Neural cell (in vitro differentiated cells): ENCODE data around the gene HNRNPUL1.

Source experiments
- CTCF ChIP-seq: fragments of 450-650 bp; IDR thresholded peaks from 2 replicates; pipeline ENCODE4 v1.5.1; 2014; ENCODE audit warnings: antibody characterized with exemption, mild to moderate bottlenecking, moderate library complexity; ENCODE audit not compliant: poor library complexity, severe bottlenecking
- EP300 ChIP-seq: fragments of 450-650 bp; conservative IDR thresholded peaks from 2 replicates; pipeline ENCODE4 v1.6.1; 2014; ENCODE audit warnings: antibody characterized with exemption, mild to moderate bottlenecking, moderate library complexity; ENCODE audit not compliant: poor library complexity, severe bottlenecking
- EZH2 ChIP-seq: fragments of 200-600, 300-800 bp; shearing (Covaris generic), sonication (generic); IDR thresholded peaks from 2 replicates; pipeline ENCODE4 v1.6.1; 2014; ENCODE audit warnings: antibody characterized with exemption, low read length, borderline replicate concordance, mild to moderate bottlenecking; ENCODE audit not compliant: insufficient read depth, poor library complexity, severe bottlenecking
- POLR2AphosphoS5 ChIP-seq: IDR thresholded peaks from 2 replicates; pipeline ENCODE4 v1.6.1; 2012
- RAD21 ChIP-seq: fragments of 450-650 bp; conservative IDR thresholded peaks from 2 replicates; pipeline ENCODE4 v1.6.1; 2014; ENCODE audit warnings: antibody characterized with exemption, mild to moderate bottlenecking, moderate library complexity
- REST ChIP-seq: IDR thresholded peaks from 2 replicates; pipeline ENCODE4 v1.6.1; 2012; ENCODE audit warnings: borderline replicate concordance
- SMC3 ChIP-seq: fragments of 450-650 bp; conservative IDR thresholded peaks from 2 replicates; pipeline ENCODE4 v1.6.1; 2014; ENCODE audit warnings: antibody characterized with exemption, mild to moderate bottlenecking, moderate library complexity; ENCODE audit not compliant: poor library complexity

GRCh38 chr19:41311072-41311471 lies 46.9 kb downstream of the HNRNPUL1 start:
- TF ChIP-seq REST, result no peak
- no peak for TF ChIP-seq CTCF
- TF ChIP-seq EZH2, result no peak
- TF ChIP-seq EP300, result no peak
- no peak for TF ChIP-seq SMC3
- TF ChIP-seq POLR2AphosphoS5, result no peak
- no peak for TF ChIP-seq RAD21
